ENCODE measurements around the gene CSTB.

DNA sequence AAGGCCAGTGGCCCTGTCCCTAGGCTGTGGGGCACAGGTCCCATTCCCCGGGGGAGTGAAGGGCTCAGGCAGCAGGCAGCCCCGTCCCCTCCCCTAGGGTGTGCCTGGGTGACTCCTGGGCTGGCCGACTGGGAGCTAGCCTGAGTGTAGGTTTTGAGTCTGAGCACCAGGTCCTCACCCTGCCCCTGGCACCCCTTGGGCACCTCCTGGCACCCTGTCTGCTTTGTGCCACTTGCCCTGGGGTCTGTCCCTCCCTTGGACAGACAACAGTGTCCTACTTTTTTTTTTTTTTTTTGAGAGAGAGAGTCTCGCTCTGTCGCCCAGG lies 37.5 kb upstream of the CSTB start:
- TF ChIP-seq, protein P1, sequence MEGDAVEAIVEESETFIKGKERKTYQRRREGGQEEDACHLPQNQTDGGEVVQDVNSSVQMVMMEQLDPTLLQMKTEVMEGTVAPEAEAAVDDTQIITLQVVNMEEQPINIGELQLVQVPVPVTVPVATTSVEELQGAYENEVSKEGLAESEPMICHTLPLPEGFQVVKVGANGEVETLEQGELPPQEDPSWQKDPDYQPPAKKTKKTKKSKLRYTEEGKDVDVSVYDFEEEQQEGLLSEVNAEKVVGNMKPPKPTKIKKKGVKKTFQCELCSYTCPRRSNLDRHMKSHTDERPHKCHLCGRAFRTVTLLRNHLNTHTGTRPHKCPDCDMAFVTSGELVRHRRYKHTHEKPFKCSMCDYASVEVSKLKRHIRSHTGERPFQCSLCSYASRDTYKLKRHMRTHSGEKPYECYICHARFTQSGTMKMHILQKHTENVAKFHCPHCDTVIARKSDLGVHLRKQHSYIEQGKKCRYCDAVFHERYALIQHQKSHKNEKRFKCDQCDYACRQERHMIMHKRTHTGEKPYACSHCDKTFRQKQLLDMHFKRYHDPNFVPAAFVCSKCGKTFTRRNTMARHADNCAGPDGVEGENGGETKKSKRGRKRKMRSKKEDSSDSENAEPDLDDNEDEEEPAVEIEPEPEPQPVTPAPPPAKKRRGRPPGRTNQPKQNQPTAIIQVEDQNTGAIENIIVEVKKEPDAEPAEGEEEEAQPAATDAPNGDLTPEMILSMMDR (conservative IDR thresholded peaks at IDR 0.05; ENCODE audit: low read depth, low read length), result no peak
- TF ChIP-seq EZH2phosphoT487 (IDR thresholded peaks at IDR 0.05; ENCODE audit: borderline replicate concordance, low read length), result no peak
- TF ChIP-seq EZH2 (IDR thresholded peaks at IDR 0.05; ENCODE audit: low read length, unreplicated experiment), result no peak
